HG03060 (cell line): ENCODE measurements around the gene PEDS1.
"Not testable (repeated sequence)": the region's sequence is repeated elsewhere in the genome, so short reads cannot be mapped to it uniquely, and the experiment has no call there.

Experiments
- ATAC-seq: cut with Tn5 transposase; IDR thresholded peaks from one replicate; pipeline ENCODE4 v1.9.1; 2021; ENCODE audit warnings: low read depth, moderate number of reproducible peaks; ENCODE audit not compliant: unreplicated experiment

The PEDS1 gene

GRCh38 chr20:50115041-50115512, 38.4 kb downstream of the PEDS1 start:
- no peak for ATAC-seq

DNA sequence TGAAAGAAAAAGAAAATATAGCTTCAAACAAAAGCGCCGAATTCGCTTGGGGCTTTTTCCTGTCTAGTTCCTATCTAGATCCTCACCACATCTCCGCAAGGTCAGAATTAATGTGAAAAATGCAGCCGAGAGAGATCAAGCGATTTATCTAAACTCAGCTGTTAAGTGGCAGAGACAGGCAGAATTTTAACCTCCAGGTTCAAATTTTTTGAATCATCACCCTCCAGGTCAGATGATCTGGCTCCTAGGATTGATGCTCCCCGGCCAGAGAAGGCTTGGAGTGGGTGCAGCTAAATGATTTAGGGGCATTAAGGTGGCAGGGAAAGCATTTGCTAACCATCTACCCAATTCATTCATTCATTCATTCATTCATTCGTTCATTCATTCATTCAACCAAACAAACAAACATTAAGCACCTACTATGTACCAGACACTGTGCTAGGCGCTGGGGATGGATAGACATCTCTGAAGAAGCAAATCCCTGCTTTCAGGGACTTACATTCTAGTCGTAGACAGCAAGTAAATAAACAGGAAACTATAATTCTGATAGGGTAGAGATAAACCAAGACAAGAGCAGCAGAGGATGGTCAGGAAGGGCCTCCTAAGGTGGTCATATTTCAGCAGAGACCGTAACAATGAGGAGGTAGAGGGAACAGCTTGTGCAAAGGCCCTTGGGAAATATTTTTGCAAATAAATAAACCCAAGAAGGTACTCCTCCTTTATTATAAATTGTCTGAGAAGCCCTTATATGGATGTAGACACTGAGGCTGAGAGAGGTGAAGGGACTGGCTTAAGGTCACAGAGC, 39.9 kb downstream of the PEDS1 start:
- ATAC-seq = no peak

GRCh38 chr20:50112512-50113419, 40.8 kb downstream of the PEDS1 start, which contains the start of gene UBE2V1:
TSS of gene UBE2V1 (minus strand) at chr20:50113150. CDS start at chr20:50113128, 22 bp downstream.
- ATAC-seq = no peak

GRCh38 chr20:50111829-50112495, 41.6 kb downstream of the PEDS1 start:
- no peak for ATAC-seq

GRCh38 chr20:50111120-50111828, 42.2 kb downstream of the PEDS1 start:
- ATAC-seq = no peak

DNA sequence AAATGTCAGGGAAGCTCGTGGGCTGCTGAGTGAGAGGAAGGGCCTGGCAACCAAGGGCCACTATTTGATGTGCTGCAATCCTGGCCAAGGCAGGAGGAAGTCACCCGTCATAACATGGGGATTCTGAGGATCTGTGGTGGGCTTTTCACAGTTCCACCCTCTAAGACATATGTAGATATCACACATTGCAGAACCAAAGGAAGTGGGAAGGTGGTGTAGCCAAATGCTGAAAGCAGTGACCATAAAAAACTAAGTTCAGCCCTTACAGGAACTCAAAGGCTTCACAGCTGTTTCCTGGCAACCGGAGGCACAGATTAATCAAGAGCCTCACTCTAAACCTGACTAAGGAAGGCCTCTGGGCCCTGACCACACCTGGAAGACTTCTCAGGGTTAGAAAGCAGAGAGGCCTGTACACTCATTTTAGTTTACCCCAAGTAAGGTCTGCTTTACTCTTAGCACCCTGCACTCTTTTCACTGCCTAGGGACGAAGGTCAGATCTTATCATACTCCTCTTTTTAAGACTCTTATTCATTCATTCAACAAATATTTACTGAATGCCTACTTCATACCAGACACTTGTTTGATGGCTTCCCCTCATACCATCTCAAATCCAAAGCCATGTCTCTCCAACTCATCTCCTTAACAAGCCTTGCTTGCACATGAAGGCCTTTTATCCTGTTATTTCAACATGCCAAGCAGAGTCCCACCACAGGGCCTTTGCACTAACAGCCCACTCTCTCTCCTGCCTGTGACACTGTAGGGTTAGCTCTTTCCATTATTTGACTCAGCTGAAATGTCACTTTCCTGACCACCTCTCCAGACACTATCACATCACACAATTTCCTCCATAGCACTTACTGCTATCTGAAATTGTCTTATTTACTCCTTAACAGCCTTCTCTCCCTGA, 43.1 kb downstream of the PEDS1 start:
- peak; percentile 28 for ATAC-seq

- ATAC-seq = no peak
Measured at GRCh38 chr20:50108556-50109235, 44.8 kb downstream of the PEDS1 start.

GRCh38 chr20:50107796-50108331, 45.7 kb downstream of the PEDS1 start:
- ATAC-seq = no peak

GRCh38 chr20:50107086-50107660, 46.4 kb downstream of the PEDS1 start:
- ATAC-seq = no peak

DNA sequence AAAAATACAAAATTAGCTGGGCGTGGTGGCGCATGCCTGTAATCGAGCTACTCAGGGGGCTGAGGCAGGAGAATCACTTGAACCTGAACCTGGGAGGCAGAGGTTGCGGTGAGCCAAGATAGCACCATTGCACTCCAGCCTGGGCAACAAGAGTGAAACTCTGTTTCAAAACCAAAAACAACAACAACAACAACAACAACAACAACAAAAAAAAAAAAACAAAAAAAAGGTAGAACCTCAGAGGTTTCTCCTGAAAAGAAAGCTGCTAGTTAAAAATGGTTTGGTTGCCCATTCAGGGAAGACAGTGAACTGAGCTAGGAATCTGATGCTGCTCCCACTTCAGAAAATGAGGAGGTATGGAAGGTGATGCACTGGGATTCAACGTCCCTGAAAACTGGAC, 46.9 kb downstream of the PEDS1 start:
- not testable (repeated sequence) for ATAC-seq
